Osteoblast (primary cell): ENCODE measurements around the gene AMPH. TPM values are rescaled to one million over a fixed set of nuclear protein-coding genes. Genes with fewer than 3 reads are reported as not detected.

ENCODE experiments used
- DNase-seq: peaks from one replicate; pipeline ENCODE4 v3.0.0; 2011; ENCODE audit warnings: low spot score, mixed read lengths; ENCODE audit not compliant: insufficient read length; ENCODE audit errors: missing footprints
- H2AFZ ChIP-seq: 2 replicates; pipeline ENCODE4 v1.6.0; 2011; ENCODE audit warnings: mild to moderate bottlenecking, low read length
- H3K27ac ChIP-seq: 2 replicates; pipeline ENCODE4 v1.5.1; 2011; ENCODE audit warnings: mild to moderate bottlenecking, low read depth, low read length, moderate library complexity
- H3K27me3 ChIP-seq: 2 replicates; pipeline ENCODE4 v1.6.0; 2012; ENCODE audit warnings: mild to moderate bottlenecking, control low read depth, inconsistent platforms, low read length, moderate library complexity; ENCODE audit not compliant: insufficient read depth
- H3K36me3 ChIP-seq: 2 replicates; pipeline ENCODE4 v1.5.1; 2011; ENCODE audit warnings: mild to moderate bottlenecking, low read length, control low read depth, moderate library complexity; ENCODE audit not compliant: insufficient read depth
- H3K4me1 ChIP-seq: 2 replicates; pipeline ENCODE4 v1.5.1; 2011; ENCODE audit warnings: mild to moderate bottlenecking, low read length, control low read depth, moderate library complexity; ENCODE audit not compliant: insufficient read depth
- H3K4me2 ChIP-seq: 2 replicates; pipeline ENCODE4 v1.6.0; 2011; ENCODE audit warnings: mild to moderate bottlenecking, low read length; ENCODE audit not compliant: insufficient read depth
- H3K4me3 ChIP-seq: fragments of 200-600 bp; sonication (generic); 3 replicates; pipeline ENCODE4 v1.5.1; 2012; ENCODE audit warnings: mild to moderate bottlenecking, low read length, inconsistent platforms; ENCODE audit not compliant: insufficient read depth
- H3K79me2 ChIP-seq: 2 replicates; pipeline ENCODE4 v1.6.0; 2012; ENCODE audit warnings: mild to moderate bottlenecking, low read length, control low read depth, inconsistent platforms; ENCODE audit not compliant: insufficient read depth
- H3K9me3 ChIP-seq: 2 replicates; pipeline ENCODE4 v1.5.1; 2011; ENCODE audit warnings: low read depth, low read length, control low read depth
- H4K20me1 ChIP-seq: 2 replicates; pipeline ENCODE4 v1.6.0; 2012; ENCODE audit warnings: mild to moderate bottlenecking, low read length, control low read depth; ENCODE audit not compliant: insufficient read depth
- total RNA-seq: library from RNA; depleted of rRNA; stranded (reverse); fragments of >200 nt; gene quantifications from 2 replicates; pipeline ENCODE4 v1.2.3, GENCODE V29; 2012
- TF ChIP-seq, protein P1 (sequence below): IDR thresholded peaks from 2 replicates; pipeline ENCODE4 v1.5.1; 2011; ENCODE audit warnings: mild to moderate bottlenecking, low read depth, low read length, moderate library complexity; ENCODE audit errors: extremely low read depth

Gene AMPH
- total RNA-seq, 1 donor = 1.1 TPM

DNA sequence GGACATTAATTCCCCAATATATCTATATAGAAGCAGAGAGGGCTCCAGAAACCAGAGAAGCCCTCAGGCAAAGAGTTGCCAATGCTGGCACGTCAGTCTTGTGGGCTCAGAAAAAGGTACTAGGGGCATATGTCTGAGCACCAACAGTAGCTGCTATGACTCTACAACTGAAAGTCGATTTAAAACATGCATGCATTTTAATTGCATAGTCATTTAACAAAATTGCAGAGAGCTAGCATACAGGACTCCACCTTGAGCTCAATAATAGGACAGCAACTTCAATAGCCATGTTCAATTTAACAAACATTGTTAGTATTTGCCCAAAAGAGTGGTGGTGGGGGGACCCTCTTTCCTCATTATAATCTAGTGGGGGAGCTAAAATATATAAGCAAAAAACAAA, 126.5 kb downstream of the AMPH start:
- H3K4me2 ChIP-seq = no peak overlapping the region

DNA sequence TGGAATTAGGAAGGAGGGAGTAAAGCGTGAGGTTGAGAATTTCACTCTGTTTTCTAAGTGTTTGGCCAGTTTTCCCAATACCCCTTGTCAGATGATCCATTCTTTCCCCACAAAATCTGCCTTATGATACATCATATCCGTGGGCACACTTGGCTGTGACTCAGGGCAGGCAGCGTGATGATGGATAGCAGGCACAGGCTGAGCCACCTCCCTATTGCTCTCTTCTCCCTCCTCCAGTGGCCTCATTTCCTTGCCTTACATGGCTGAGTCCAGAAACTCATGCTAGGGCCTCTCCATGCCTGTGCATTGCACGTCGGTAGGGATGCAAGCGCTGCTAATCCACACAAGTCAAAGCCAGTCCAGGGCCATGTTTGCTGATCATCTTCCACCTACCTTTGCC, 128.3 kb downstream of the AMPH start:
- H3K36me3 ChIP-seq = no peaks in the 10 kb centered on the region
- no peaks in the 10 kb centered on the region for H3K79me2 ChIP-seq

More for the DNA sequence above, 126.5 kb downstream of the AMPH start:
- Histone ChIP-seq H3K9me3 (no peaks in the 10 kb centered on the region), H3K4me1 (no peaks in the 10 kb centered on the region), H4K20me1 (no peaks in the 10 kb centered on the region), H3K79me2 (no peaks in the 10 kb centered on the region), H3K36me3 (no peaks in the 10 kb centered on the region), H3K27me3 (no peaks in the 10 kb centered on the region), H2AFZ (no peak overlapping the region), H3K4me3 (no peak overlapping the region), H3K27ac (no peak overlapping the region)
- TF ChIP-seq, protein P1, sequence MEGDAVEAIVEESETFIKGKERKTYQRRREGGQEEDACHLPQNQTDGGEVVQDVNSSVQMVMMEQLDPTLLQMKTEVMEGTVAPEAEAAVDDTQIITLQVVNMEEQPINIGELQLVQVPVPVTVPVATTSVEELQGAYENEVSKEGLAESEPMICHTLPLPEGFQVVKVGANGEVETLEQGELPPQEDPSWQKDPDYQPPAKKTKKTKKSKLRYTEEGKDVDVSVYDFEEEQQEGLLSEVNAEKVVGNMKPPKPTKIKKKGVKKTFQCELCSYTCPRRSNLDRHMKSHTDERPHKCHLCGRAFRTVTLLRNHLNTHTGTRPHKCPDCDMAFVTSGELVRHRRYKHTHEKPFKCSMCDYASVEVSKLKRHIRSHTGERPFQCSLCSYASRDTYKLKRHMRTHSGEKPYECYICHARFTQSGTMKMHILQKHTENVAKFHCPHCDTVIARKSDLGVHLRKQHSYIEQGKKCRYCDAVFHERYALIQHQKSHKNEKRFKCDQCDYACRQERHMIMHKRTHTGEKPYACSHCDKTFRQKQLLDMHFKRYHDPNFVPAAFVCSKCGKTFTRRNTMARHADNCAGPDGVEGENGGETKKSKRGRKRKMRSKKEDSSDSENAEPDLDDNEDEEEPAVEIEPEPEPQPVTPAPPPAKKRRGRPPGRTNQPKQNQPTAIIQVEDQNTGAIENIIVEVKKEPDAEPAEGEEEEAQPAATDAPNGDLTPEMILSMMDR = no peak
- DNase-seq = no peak

DNA sequence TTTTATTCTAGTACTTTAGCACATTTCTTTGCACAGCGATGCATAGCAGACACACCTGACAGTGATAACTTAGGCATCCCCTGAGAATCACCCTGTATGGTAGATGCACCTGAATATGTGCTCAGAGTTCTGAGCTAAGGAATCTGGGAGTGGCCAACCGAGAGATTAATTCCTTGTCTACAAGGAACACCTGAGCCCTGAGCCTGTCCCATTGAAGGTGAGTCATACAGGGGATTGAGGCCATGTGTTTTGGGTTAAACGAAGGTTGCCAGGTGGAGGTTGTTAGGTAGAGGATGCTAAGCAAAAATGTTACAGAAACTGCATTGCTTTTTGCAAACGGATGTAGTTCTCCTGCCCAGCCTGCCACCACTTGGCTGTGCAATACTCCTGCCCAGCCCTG, 128.9 kb downstream of the AMPH start:
- Histone ChIP-seq H3K79me2 (no peaks in the 10 kb centered on the region), H3K9me3 (no peaks in the 10 kb centered on the region), H2AFZ (no peak overlapping the region), H3K36me3 (no peaks in the 10 kb centered on the region), H3K27me3 (no peaks in the 10 kb centered on the region), H3K4me1 (no peaks in the 10 kb centered on the region), H3K4me2 (no peak overlapping the region), H4K20me1 (no peaks in the 10 kb centered on the region), H3K27ac (no peak overlapping the region), H3K4me3 (no peak overlapping the region)
- DNase-seq = no peak
- TF ChIP-seq, protein P1 = no peak

More for the DNA sequence above, 128.3 kb downstream of the AMPH start:
- TF ChIP-seq, protein P1 = no peak
- Histone ChIP-seq H4K20me1 (no peaks in the 10 kb centered on the region), H3K4me3 (no peak overlapping the region), H3K9me3 (no peaks in the 10 kb centered on the region), H3K4me2 (no peak overlapping the region), H2AFZ (no peak overlapping the region), H3K27ac (no peak overlapping the region), H3K27me3 (no peaks in the 10 kb centered on the region), H3K4me1 (no peaks in the 10 kb centered on the region)
- no peak for DNase-seq

DNA sequence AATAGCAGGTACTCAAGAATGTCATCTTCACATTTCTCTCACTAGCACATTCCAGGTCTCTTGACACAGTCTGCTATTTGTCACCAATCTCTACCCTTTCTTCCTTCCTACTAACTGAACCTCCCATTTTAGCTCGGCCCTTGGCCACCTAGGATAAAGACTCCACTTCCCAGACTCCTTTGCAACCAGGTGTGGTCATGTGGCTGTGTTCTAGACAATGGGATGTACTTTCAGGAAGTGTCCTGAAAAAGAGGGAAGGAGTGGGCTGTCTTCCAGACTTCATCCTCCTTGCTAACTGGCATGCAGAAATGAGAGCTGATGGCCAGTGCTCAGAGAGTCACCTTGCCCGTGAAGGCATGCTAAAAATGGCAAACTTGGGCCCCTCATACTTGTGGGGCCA, 139.2 kb downstream of the AMPH start:
- TF ChIP-seq, protein P1 = no peak
- H3K9me3 ChIP-seq = no peaks in the 10 kb centered on the region
- no peaks in the 10 kb centered on the region for H3K36me3 ChIP-seq
- DNase-seq = no peak
- H3K27ac ChIP-seq = no peak overlapping the region
- no peak overlapping the region for H3K4me2 ChIP-seq
- no peak overlapping the region for H3K4me3 ChIP-seq
- H3K79me2 ChIP-seq = no peaks in the 10 kb centered on the region
- H4K20me1 ChIP-seq = no peaks in the 10 kb centered on the region
- H3K4me1 ChIP-seq = no peaks in the 10 kb centered on the region
- no peak overlapping the region for H2AFZ ChIP-seq
- H3K27me3 ChIP-seq = no peaks in the 10 kb centered on the region
